Naive thymus-derived CD4-positive, alpha-beta T cell (primary cell): Measurements from ENCODE around the gene RPS19. TPM values are rescaled to one million over a fixed set of nuclear protein-coding genes. Genes with fewer than 3 reads are reported as not detected.

ENCODE experiments used
- ATAC-seq: fragments of 150-1000 bp; cut with Tn5 transposase; 2 replicates; pipeline ENCODE4 v1.10.0; 2021; ENCODE audit warnings: mild to moderate bottlenecking, moderate library complexity
- CTCF ChIA-PET: fragments of 350-600 bp; sonication (Branson Sonifier 250); formaldehyde crosslinking; loops from one replicate; lab custom pipeline; 2021; ENCODE audit warnings: antibody characterized with exemption; lab: Charles Lee
- POLR2A ChIA-PET: fragments of 350-600 bp; sonication (Branson Sonifier 250); formaldehyde crosslinking; loops from one replicate; lab custom pipeline; 2021; ENCODE audit warnings: antibody characterized with exemption, inconsistent platforms; lab: Charles Lee
- DNase-seq, 9 donors: peaks; one replicate each; pipeline versions ENCODE4 v3.0.0 to v3.0.0-alpha.2; 2020 to 2022; ENCODE audit warnings: mixed read lengths in 1 of 9
- H3K27ac ChIP-seq: one replicate; pipeline ENCODE4 v1.7.0; 2013; ENCODE audit warnings: mild to moderate bottlenecking, low read depth, low read length, moderate library complexity
- H3K27me3 ChIP-seq, 2 donors: one replicate each; pipeline ENCODE4 v1.7.0; 2013; ENCODE audit warnings: low read length in 2 of 2, mild to moderate bottlenecking in 2 of 2, moderate library complexity in 2 of 2; ENCODE audit not compliant: control insufficient read depth in 2 of 2, insufficient read depth in 2 of 2
- H3K36me3 ChIP-seq, 3 experiments: 1 replicate in 2 of 3; 2 replicates in 1 of 3; pipeline ENCODE4 v1.7.0; 2013; ENCODE audit warnings: low read length in 3 of 3, mild to moderate bottlenecking in 3 of 3, moderate library complexity in 1 of 3; ENCODE audit not compliant: insufficient read depth in 3 of 3, control insufficient read depth in 2 of 3
- H3K4me1 ChIP-seq, 2 donors: one replicate each; pipeline ENCODE4 v1.7.0; 2013; ENCODE audit warnings: low read length in 2 of 2, mild to moderate bottlenecking in 2 of 2, moderate library complexity in 1 of 2; ENCODE audit not compliant: control insufficient read depth in 2 of 2, insufficient read depth in 2 of 2
- H3K4me3 ChIP-seq: 2 replicates; pipeline ENCODE4 v1.7.0; 2013; ENCODE audit warnings: mild to moderate bottlenecking, low read length
- H3K9me3 ChIP-seq, 3 experiments: 1 replicate in 2 of 3; 2 replicates in 1 of 3; pipeline ENCODE4 v1.7.0; 2013; ENCODE audit warnings: low read length in 3 of 3; ENCODE audit not compliant: control insufficient read depth in 2 of 3
- H3K27ac Mint-ChIP-seq, 9 donors: one replicate each; pipeline ENCODE4 v1.8.0; 2020 to 2022; ENCODE audit warnings: mixed read lengths in 9 of 9, mild to moderate bottlenecking in 8 of 9, moderate library complexity in 5 of 9, inconsistent platforms in 2 of 9
- H3K27me3 Mint-ChIP-seq, 5 donors: one replicate each; pipeline ENCODE4 v1.8.0; 2021 to 2022; ENCODE audit warnings: mixed read lengths in 5 of 5, mild to moderate bottlenecking in 1 of 5
- H3K36me3 Mint-ChIP-seq, 5 donors: one replicate each; pipeline ENCODE4 v1.8.0; 2020 to 2022; ENCODE audit warnings: mixed read lengths in 5 of 5, mild to moderate bottlenecking in 3 of 5, inconsistent platforms in 1 of 5
- H3K4me1 Mint-ChIP-seq, 7 donors: one replicate each; pipeline ENCODE4 v1.8.0; 2020 to 2022; ENCODE audit warnings: mixed read lengths in 7 of 7, mild to moderate bottlenecking in 3 of 7, inconsistent platforms in 1 of 7
- H3K4me3 Mint-ChIP-seq, 10 donors: one replicate each; pipeline ENCODE4 v1.8.0; 2020 to 2022; ENCODE audit warnings: mild to moderate bottlenecking in 10 of 10, mixed read lengths in 10 of 10, moderate library complexity in 6 of 10, inconsistent platforms in 2 of 10
- H3K9me3 Mint-ChIP-seq, 11 donors: one replicate each; pipeline ENCODE4 v1.8.0; 2020 to 2022; ENCODE audit warnings: mixed read lengths in 11 of 11, mild to moderate bottlenecking in 4 of 11, inconsistent platforms in 1 of 11, moderate library complexity in 1 of 11
- intact Hi-C, 2 donors: fragments of 100-400 bp; cut with micrococcal nuclease; formaldehyde crosslinking; loops; one replicate each; pipeline ENCODE4 v1.15.1; 2023
- polyA plus RNA-seq, 2 donors: library from polyadenylated mRNA; unstranded; fragments of 300-500 nt; fragmentation: Illumina TruSeq; gene quantifications; one replicate each; pipeline ENCODE4 v1.2.3, GENCODE V29; 2021
- total RNA-seq, 6 experiments: library from RNA in 5 of 6; stranded (reverse) in 5 of 6; gene quantifications; 1 replicate in 5 of 6; 2 replicates in 1 of 6; pipeline ENCODE4 v1.2.3 and lab custom pipeline; 2021 to 2026

RPS19 gene
- total and polyA plus RNA-seq, 7 experiments from 2014 or later = 2,739 to 7,822 (median 3,541) TPM

GRCh38 chr19:41877916-41878905, 18.2 kb downstream of the RPS19 start:
- H3K4me3 ChIP-seq = peak overlapping the region; percentile 15
- H3K36me3 ChIP-seq = peaks cover 0 to 2% (median 0%) of the 10 kb centered on the region in 3 experiments
- ChIA-PET POLR2A (interaction anchor here (0.5 to 11.3 kb wide), 5 partner anchors 8 to 50 kb away, joined by 3 to 565 read pairs (median 43); partner anchors contain the start of genes ARHGEF1, ERFL and RPS19), CTCF (interaction anchor here (0.6 to 8.7 kb wide), 2 partner anchors 9 to 20 kb away, joined by 3 to 151 read pairs; no protein-coding TSS in a partner anchor)
- Mint-ChIP-seq H3K9me3 (peaks cover 0 to 4% (median 0%) of the 10 kb centered on the region in 11 donors), H3K27ac (peak overlapping the region; percentile 94 to 99 (median 98)), H3K4me3 (peak overlapping the region in 8 of 10 donors; percentile 60 to 82 (median 76)), H3K36me3 (peaks cover 0 to 5% (median 4%) of the 10 kb centered on the region in 5 donors), H3K4me1 (peaks cover 35 to 85% (median 59%) of the 10 kb centered on the region in 7 donors), H3K27me3 (no peaks in the 10 kb centered on the region)
- no peak for ATAC-seq
- intact Hi-C loops = no loop called here
- H3K4me1 ChIP-seq = peaks cover 74 to 80% of the 10 kb centered on the region in 2 donors
- H3K27me3 ChIP-seq = no peaks in the 10 kb centered on the region
- DNase-seq = peak in 1 of 9 donors; percentile 30
- H3K9me3 ChIP-seq = no peaks in the 10 kb centered on the region
- peak overlapping the region; percentile 86 for H3K27ac ChIP-seq

GRCh38 chr19:41879080-41879479, 19.0 kb downstream of the RPS19 start:
- Mint-ChIP-seq H3K36me3 (peaks cover 6 to 12% (median 10%) of the 10 kb centered on the region in 5 donors), H3K4me1 (peaks cover 32 to 77% (median 54%) of the 10 kb centered on the region in 7 donors)
- POLR2A ChIA-PET = interaction anchor here (0.5 to 11.3 kb wide), 3 partner anchors 8 to 33 kb away, joined by 3 to 565 read pairs (median 7); partner anchors contain the start of gene ARHGEF1

GRCh38 chr19:41879670-41880328, 19.7 kb downstream of the RPS19 start:
- Mint-ChIP-seq H3K4me1 (peaks cover 35 to 72% (median 55%) of the 10 kb centered on the region in 7 donors), H3K9me3 (peaks cover 0 to 4% (median 0%) of the 10 kb centered on the region in 11 donors), H3K27me3 (no peaks in the 10 kb centered on the region), H3K27ac (peak overlapping the region; percentile 33 to 99 (median 93)), H3K4me3 (peak overlapping the region in 9 of 10 donors; percentile 8 to 73 (median 34)), H3K36me3 (peaks cover 6 to 14% (median 10%) of the 10 kb centered on the region in 5 donors)
- Histone ChIP-seq H3K27ac (peak overlapping the region; percentile 86), H3K9me3 (no peaks in the 10 kb centered on the region), H3K4me1 (peaks cover 63 to 65% of the 10 kb centered on the region in 2 donors), H3K36me3 (peaks cover 0 to 16% (median 0%) of the 10 kb centered on the region in 3 experiments), H3K27me3 (no peaks in the 10 kb centered on the region), H3K4me3 (no peak overlapping the region)
- POLR2A ChIA-PET = interaction anchor here (0.6 to 13.3 kb wide), 4 partner anchors 6 to 308 kb away, joined by 3 to 565 read pairs (median 12); partner anchors contain the start of genes CD79A and RPS19
- intact Hi-C loops = loop anchor here (5.0 to 10.0 kb wide), 6 partner anchors 195 to 405 kb away; partner anchors contain the start of genes GRIK5 (in 2 of the 2), ZNF574 (in 2 of the 2), DEDD2 (in 1 of the 2) and GSK3A (in 1 of the 2)
- DNase-seq (no peak), ATAC-seq (no peak)
- CTCF ChIA-PET = no interaction called here

More at GRCh38 chr19:41879080-41879479, 19.0 kb downstream of the RPS19 start:
- intact Hi-C loops = no loop called here
- Histone ChIP-seq H3K4me3 (no peak overlapping the region), H3K27me3 (no peaks in the 10 kb centered on the region), H3K27ac (peak overlapping the region; percentile 86), H3K9me3 (no peaks in the 10 kb centered on the region), H3K4me1 (peaks cover 66 to 72% of the 10 kb centered on the region in 2 donors), H3K36me3 (peaks cover 0 to 10% (median 0%) of the 10 kb centered on the region in 3 experiments)
- ATAC-seq (no peak), DNase-seq (no peak)
- Mint-ChIP-seq H3K27ac (peak overlapping the region in 8 of 9 donors; percentile 94 to 99 (median 98)), H3K9me3 (peaks cover 0 to 4% (median 0%) of the 10 kb centered on the region in 11 donors), H3K27me3 (no peaks in the 10 kb centered on the region), H3K4me3 (peak overlapping the region in 3 of 10 donors; percentile 5 to 82 (median 6))
- CTCF ChIA-PET = no interaction called here

- no peak overlapping the region for H3K4me3 ChIP-seq
- ATAC-seq = no peak
- H3K4me1 ChIP-seq = peaks cover 59 to 62% of the 10 kb centered on the region in 2 donors
- Mint-ChIP-seq H3K36me3 (peaks cover 10 to 16% (median 10%) of the 10 kb centered on the region in 5 donors), H3K4me1 (peaks cover 39 to 74% (median 57%) of the 10 kb centered on the region in 7 donors), H3K27ac (peak overlapping the region; percentile 24 to 99 (median 93)), H3K27me3 (no peaks in the 10 kb centered on the region), H3K4me3 (peak overlapping the region in 9 of 10 donors; percentile 8 to 73 (median 34)), H3K9me3 (peaks cover 0 to 4% (median 0%) of the 10 kb centered on the region in 11 donors)
- ChIA-PET CTCF (no interaction called here), POLR2A (interaction anchor here (0.6 to 13.3 kb wide), 4 partner anchors 7 to 308 kb away, joined by 3 to 565 read pairs (median 12); partner anchors contain the start of genes CD79A and RPS19)
- peak overlapping the region; percentile 53 for H3K27ac ChIP-seq
- no peaks in the 10 kb centered on the region for H3K27me3 ChIP-seq
- intact Hi-C loops = loop anchor here (5.0 to 10.0 kb wide), 6 partner anchors 194 to 404 kb away; partner anchors contain the start of genes GRIK5 (in 2 of the 2), ZNF574 (in 2 of the 2), DEDD2 (in 1 of the 2) and GSK3A (in 1 of the 2)
- H3K9me3 ChIP-seq = no peaks in the 10 kb centered on the region
- no peak for DNase-seq
- H3K36me3 ChIP-seq = peaks cover 0 to 16% (median 0%) of the 10 kb centered on the region in 3 experiments
Observed at GRCh38 chr19:41880329-41880708, 20.3 kb downstream of the RPS19 start.

- CTCF ChIA-PET = interaction anchor here (1.0 to 9.0 kb wide), 2 partner anchors 9 to 23 kb away, joined by 3 to 151 read pairs; partner anchors contain the start of genes CD79A and RPS19
- Mint-ChIP-seq H3K36me3 (peaks cover 16 to 34% (median 25%) of the 10 kb centered on the region in 5 donors), H3K4me3 (peak within 1 kb of the TSS; percentile 93 to 100 (median 98)), H3K27ac (peak within 1 kb of the TSS; percentile 93 to 100 (median 99)), H3K4me1 (peaks cover 35 to 57% (median 49%) of the 10 kb centered on the region in 7 donors), H3K27me3 (no peaks in the 10 kb centered on the region), H3K9me3 (peaks cover 0 to 4% (median 0%) of the 10 kb centered on the region in 11 donors)
- Histone ChIP-seq H3K36me3 (peaks cover 0 to 23% (median 0%) of the 10 kb centered on the region in 3 experiments), H3K27ac (peak within 1 kb of the TSS; percentile 84), H3K4me1 (peaks cover 40 to 46% of the 10 kb centered on the region in 2 donors), H3K9me3 (no peaks in the 10 kb centered on the region), H3K27me3 (no peaks in the 10 kb centered on the region), H3K4me3 (peak within 1 kb of the TSS; percentile 99)
- peak; percentile 47 to 76 (median 66) for DNase-seq
- ATAC-seq = no peak
- intact Hi-C loops = loop anchor here (5.0 to 10.0 kb wide), 6 partner anchors 192 to 402 kb away; partner anchors contain the start of genes GRIK5 (in 2 of the 2), ZNF574 (in 2 of the 2), DEDD2 (in 1 of the 2) and GSK3A (in 1 of the 2)
- POLR2A ChIA-PET = interaction anchor here (0.9 to 13.3 kb wide), 10 partner anchors 8 to 329 kb away, joined by 3 to 565 read pairs (median 50); partner anchors contain the start of genes CD79A, ERFL and RPS19
Observed at GRCh38 chr19:41882568-41883462, 22.8 kb downstream of the RPS19 start, which contains the start of gene ARHGEF1. Gene ARHGEF1, plus strand, starts transcription at chr19:41883184. Its CDS starts 4,899 bp downstream, at chr19:41888083.
